Mammary epithelial cell (primary cell): ENCODE measurements around the gene CRYGS.

Source experiments
- EZH2 ChIP-seq: IDR thresholded peaks from 2 replicates; pipeline ENCODE4 v1.6.1; 2012; ENCODE audit warnings: low read length, inconsistent platforms, borderline replicate concordance
- TF ChIP-seq, protein P1 (sequence below), 2 donors: IDR thresholded peaks in 1 of 2; conservative IDR thresholded peaks in 1 of 2; 2 replicates each; pipeline ENCODE4 v1.5.1; 2011 to 2012; ENCODE audit warnings: inconsistent platforms in 2 of 2, low read length in 2 of 2, mild to moderate bottlenecking in 2 of 2, control low read depth in 1 of 2, low read depth in 1 of 2; ENCODE audit not compliant: insufficient read depth in 1 of 2; ENCODE audit errors: extremely low read depth in 1 of 2

DNA sequence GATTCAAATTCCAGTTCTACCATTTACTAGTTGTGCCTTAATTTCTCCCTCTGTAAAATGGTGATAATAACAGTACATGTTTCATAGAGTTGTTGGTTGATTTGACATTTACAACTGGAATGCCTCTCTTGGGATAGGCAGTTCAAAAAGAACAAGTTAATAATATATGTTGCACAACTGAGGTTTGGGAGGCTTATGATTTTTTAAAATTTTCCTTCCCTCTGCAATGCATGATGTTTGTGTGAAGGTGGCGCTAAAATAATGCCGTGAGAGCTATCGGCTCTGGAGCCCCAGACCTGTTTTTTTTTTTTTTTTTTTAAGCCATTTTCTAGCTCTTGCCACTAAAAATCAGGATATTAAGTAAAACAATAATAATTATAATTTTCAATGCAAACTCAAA is 44.9 kb upstream of the CRYGS start:
- TF ChIP-seq, protein P1, sequence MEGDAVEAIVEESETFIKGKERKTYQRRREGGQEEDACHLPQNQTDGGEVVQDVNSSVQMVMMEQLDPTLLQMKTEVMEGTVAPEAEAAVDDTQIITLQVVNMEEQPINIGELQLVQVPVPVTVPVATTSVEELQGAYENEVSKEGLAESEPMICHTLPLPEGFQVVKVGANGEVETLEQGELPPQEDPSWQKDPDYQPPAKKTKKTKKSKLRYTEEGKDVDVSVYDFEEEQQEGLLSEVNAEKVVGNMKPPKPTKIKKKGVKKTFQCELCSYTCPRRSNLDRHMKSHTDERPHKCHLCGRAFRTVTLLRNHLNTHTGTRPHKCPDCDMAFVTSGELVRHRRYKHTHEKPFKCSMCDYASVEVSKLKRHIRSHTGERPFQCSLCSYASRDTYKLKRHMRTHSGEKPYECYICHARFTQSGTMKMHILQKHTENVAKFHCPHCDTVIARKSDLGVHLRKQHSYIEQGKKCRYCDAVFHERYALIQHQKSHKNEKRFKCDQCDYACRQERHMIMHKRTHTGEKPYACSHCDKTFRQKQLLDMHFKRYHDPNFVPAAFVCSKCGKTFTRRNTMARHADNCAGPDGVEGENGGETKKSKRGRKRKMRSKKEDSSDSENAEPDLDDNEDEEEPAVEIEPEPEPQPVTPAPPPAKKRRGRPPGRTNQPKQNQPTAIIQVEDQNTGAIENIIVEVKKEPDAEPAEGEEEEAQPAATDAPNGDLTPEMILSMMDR (conservative IDR thresholded peaks at IDR 0.05 in 1 of 2, IDR thresholded peaks at IDR 0.05 in 1 of 2; ENCODE audit: extremely low read depth in 1 of 2, insufficient read depth in 1 of 2, low read depth in 1 of 2, low read length in 2 of 2) = peak; percentile 33 to 49
- TF ChIP-seq EZH2 = no peak
